A673 (cell line): Measurements from ENCODE around the gene SDCBP2.

ENCODE experiments used
- CTCF ChIP-seq: fragments of 300-800, 200-600 bp; sonication (generic); conservative IDR thresholded peaks from 2 replicates; pipeline ENCODE4 v1.5.1; 2017; ENCODE audit warnings: low read depth, mild to moderate bottlenecking, antibody characterized with exemption, low read length, moderate library complexity, mixed read lengths
- EZH2 ChIP-seq: fragments of 200-600 bp; sonication (generic); IDR thresholded peaks from 2 replicates; pipeline ENCODE4 v1.6.1; 2017; ENCODE audit warnings: borderline replicate concordance, low read depth, mild to moderate bottlenecking, mixed read lengths, antibody characterized with exemption, low read length; ENCODE audit not compliant: poor library complexity, severe bottlenecking

- TF ChIP-seq CTCF (no peak), EZH2 (no peak)
These were observed 59.1 kb downstream of the SDCBP2 start for GRCh38 chr20:1269850-1270249.
